Calu3 (cell line): ENCODE results near the gene QKI. TPM values are rescaled to one million over a fixed set of nuclear protein-coding genes. Genes with fewer than 3 reads are reported as not detected.

Source experiments
- BruUV-seq: library from RNA; stranded (reverse); fragments of 400-500 nt; replicated peaks from 2 replicates; lab custom pipeline; 2021; lab: Mats Ljungman, UMichigan
- CTCF ChIA-PET: fragments of 300-600 bp; sonication (Branson Sonifier 250); formaldehyde crosslinking; loops from one replicate; lab custom pipeline; 2022; ENCODE audit warnings: antibody characterized with exemption; lab: Charles Lee
- DNase-seq: peaks from one replicate; pipeline ENCODE4 v3.0.0; 2022
- H3K27ac Mint-ChIP-seq: one replicate; pipeline ENCODE4 v1.8.0; 2022; ENCODE audit warnings: mixed read lengths; ENCODE audit not compliant: unreplicated experiment
- H3K27me3 Mint-ChIP-seq: one replicate; pipeline ENCODE4 v1.8.0; 2022; ENCODE audit warnings: mixed read lengths; ENCODE audit not compliant: unreplicated experiment
- H3K36me3 Mint-ChIP-seq: one replicate; pipeline ENCODE4 v1.8.0; 2022; ENCODE audit warnings: mild to moderate bottlenecking, moderate library complexity, mixed read lengths; ENCODE audit not compliant: insufficient read depth, unreplicated experiment
- H3K4me1 Mint-ChIP-seq: one replicate; pipeline ENCODE4 v1.8.0; 2022; ENCODE audit warnings: mild to moderate bottlenecking, low read depth, mixed read lengths; ENCODE audit not compliant: unreplicated experiment
- H3K4me3 Mint-ChIP-seq: one replicate; pipeline ENCODE4 v1.8.0; 2022; ENCODE audit warnings: mild to moderate bottlenecking, low read depth, moderate library complexity, mixed read lengths; ENCODE audit not compliant: unreplicated experiment
- H3K9me3 Mint-ChIP-seq: one replicate; pipeline ENCODE4 v1.8.0; 2022; ENCODE audit warnings: low read depth, mixed read lengths; ENCODE audit not compliant: unreplicated experiment
- intact Hi-C: fragments of 100-400 bp; cut with micrococcal nuclease; formaldehyde crosslinking; loops from one replicate; pipeline ENCODE4 v1.10.0; 2022; ENCODE audit not compliant: unreplicated experiment
- total RNA-seq: library from RNA; stranded (reverse); gene quantifications from 2 replicates; pipeline ENCODE4 v1.2.3, GENCODE V29; 2022
- TF ChIP-seq, protein P1 (sequence below): fragments of 200-600 bp; IDR thresholded peaks from one replicate; pipeline ENCODE4 v1.8.0; 2022; ENCODE audit warnings: antibody characterized with exemption; ENCODE audit not compliant: unreplicated experiment

The QKI gene
- total RNA-seq, 1 experiment from 2014 or later: 131 TPM

DNA sequence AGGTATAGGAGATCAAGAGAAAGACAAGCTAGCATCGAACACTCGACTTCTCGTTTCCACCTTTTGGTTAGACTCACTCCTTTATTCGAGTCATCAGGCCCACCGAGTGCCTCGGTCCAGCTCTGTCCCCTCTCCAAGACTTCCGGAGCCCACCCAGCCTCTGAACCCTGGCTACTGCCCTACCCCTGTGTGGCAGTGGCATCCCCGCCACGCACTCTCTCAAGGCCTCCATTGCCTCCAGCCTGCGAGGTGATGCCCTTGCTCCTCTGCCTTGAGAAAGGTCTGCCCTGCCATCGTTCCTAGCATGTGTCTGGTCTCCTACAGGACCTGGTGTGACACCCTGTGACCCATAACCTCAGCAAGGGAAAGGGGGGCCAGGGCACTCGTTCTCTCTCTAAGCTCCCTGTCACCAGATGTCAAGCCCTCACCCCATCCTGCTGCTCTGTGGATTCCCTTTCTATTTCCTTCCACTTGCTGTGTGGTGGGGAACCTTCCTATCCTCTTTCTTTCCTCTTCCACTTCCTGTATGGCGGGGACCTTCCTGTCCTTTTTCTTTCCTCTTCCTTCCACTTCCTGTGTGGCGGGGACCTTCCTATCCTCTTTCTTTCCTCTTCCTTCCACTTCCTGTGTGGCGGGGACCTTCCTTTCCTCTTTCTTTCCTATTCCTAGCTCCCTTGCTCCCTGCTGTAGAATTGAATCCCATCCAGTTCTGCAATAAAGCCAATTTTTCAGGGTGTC, 44.7 kb upstream of the QKI start:
- Mint-ChIP-seq H3K4me1 (no peaks in the 10 kb centered on the region), H3K27me3 (peaks cover 16% of the 10 kb centered on the region), H3K36me3 (no peaks in the 10 kb centered on the region), H3K4me3 (no peak overlapping the region), H3K27ac (no peak overlapping the region), H3K9me3 (peaks cover 2% of the 10 kb centered on the region)
- no peak for DNase-seq
- no TSS peak for BruUV-seq
- TF ChIP-seq, protein P1, sequence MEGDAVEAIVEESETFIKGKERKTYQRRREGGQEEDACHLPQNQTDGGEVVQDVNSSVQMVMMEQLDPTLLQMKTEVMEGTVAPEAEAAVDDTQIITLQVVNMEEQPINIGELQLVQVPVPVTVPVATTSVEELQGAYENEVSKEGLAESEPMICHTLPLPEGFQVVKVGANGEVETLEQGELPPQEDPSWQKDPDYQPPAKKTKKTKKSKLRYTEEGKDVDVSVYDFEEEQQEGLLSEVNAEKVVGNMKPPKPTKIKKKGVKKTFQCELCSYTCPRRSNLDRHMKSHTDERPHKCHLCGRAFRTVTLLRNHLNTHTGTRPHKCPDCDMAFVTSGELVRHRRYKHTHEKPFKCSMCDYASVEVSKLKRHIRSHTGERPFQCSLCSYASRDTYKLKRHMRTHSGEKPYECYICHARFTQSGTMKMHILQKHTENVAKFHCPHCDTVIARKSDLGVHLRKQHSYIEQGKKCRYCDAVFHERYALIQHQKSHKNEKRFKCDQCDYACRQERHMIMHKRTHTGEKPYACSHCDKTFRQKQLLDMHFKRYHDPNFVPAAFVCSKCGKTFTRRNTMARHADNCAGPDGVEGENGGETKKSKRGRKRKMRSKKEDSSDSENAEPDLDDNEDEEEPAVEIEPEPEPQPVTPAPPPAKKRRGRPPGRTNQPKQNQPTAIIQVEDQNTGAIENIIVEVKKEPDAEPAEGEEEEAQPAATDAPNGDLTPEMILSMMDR: no peak
- intact Hi-C loops: no loop called here
- CTCF ChIA-PET: interaction anchor here (0.6 kb wide), 1 partner anchor 1073 kb away, joined by 4 read pairs; no protein-coding TSS in a partner anchor

DNA sequence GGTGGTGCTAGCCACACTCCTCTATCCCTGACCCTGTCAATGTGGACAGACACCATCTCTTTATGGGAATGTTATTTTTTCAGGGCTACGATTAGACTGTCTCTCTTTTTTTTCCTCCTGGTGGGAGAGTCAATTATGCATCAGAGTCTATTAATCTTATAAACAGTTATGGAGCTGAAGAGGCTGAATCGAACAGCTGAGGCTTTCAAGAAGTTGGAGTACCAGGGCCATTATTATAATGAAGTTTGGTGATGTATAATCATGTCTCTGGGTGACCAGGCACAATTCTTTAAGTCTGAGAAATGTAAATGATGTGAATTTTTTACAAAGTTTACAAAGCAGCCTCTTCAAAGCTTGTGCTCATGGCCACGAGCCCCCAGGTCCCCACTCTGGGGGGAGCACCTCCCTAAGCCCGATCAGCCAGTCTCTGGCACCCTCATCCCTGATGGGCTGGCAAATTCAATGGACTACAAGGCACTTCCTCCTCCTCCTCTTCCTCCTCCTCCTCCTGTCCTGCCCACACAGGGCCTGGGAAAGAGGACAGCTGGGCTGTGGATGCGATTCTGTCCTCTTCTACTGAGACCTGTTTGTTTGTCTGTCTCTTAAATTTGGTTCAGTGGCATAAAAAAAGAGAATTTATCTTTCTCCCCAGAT, 43.9 kb upstream of the QKI start:
- H3K27me3 Mint-ChIP-seq: peaks cover 16% of the 10 kb centered on the region
- CTCF ChIA-PET: interaction anchor here (0.8 kb wide), 1 partner anchor 11 kb away, joined by 3 read pairs; no protein-coding TSS in a partner anchor
- H3K4me1 Mint-ChIP-seq: no peaks in the 10 kb centered on the region
- H3K36me3 Mint-ChIP-seq: no peaks in the 10 kb centered on the region
- no peak overlapping the region for H3K27ac Mint-ChIP-seq
- no peak for DNase-seq
- no peak overlapping the region for H3K4me3 Mint-ChIP-seq
- BruUV-seq: no TSS peak
- peaks cover 2% of the 10 kb centered on the region for H3K9me3 Mint-ChIP-seq
- intact Hi-C loops: no loop called here
- TF ChIP-seq, protein P1: no peak

DNA sequence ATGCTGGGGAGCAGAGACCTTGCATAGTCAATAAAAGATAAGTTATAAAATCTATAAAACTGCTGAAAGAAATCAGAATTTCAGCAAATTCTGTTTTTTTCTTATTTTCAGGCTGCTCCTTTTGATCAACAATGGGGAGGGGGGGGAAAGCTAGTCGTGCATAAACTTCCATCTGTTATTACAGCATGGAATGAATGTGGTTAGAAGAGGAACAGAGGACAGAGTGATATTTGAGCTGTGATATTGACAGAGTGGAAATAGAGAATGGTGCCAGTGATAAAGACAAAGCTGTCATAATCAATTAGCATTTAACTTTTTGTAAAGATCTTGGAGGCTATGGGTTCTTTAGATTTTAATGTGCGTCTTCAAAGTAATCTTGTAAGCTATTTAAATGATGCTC, 43.4 kb upstream of the QKI start:
- H3K9me3 Mint-ChIP-seq: peaks cover 2% of the 10 kb centered on the region
- no peaks in the 10 kb centered on the region for H3K4me1 Mint-ChIP-seq
- no peak overlapping the region for H3K27ac Mint-ChIP-seq
- intact Hi-C loops: no loop called here
- H3K27me3 Mint-ChIP-seq: peaks cover 16% of the 10 kb centered on the region
- H3K4me3 Mint-ChIP-seq: no peak overlapping the region
- DNase-seq: no peak
- TF ChIP-seq, protein P1: no peak
- CTCF ChIA-PET: interaction anchor here (0.8 kb wide), 1 partner anchor 11 kb away, joined by 3 read pairs; no protein-coding TSS in a partner anchor
- no TSS peak for BruUV-seq
- H3K36me3 Mint-ChIP-seq: no peaks in the 10 kb centered on the region

DNA sequence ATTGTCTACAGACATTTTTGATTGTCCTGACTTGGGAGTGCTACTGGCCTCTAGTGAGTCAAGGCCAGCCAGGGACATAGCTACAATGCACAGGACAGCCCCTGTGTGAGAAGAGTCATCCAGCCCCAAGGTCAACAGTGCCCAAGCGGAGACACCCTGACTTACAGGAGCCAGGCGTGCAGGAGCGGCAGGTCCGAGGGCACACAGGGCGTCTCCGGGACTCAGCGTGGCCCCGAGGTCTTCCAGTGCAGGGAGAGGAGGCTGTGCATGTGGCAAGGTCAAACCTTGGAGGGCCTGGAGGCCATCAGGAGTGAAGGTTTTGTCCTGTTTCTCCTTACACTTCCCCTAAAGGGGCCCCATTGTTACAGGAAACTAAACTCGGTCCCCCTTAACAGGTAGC, 41.3 kb upstream of the QKI start:
- BruUV-seq: no TSS peak
- no peaks in the 10 kb centered on the region for H3K4me1 Mint-ChIP-seq
- intact Hi-C loops: no loop called here
- TF ChIP-seq, protein P1: no peak
- DNase-seq: no peak
- no peak overlapping the region for H3K27ac Mint-ChIP-seq
- H3K4me3 Mint-ChIP-seq: no peak overlapping the region
- no peaks in the 10 kb centered on the region for H3K36me3 Mint-ChIP-seq
- CTCF ChIA-PET: no interaction called here
- H3K27me3 Mint-ChIP-seq: peaks cover 16% of the 10 kb centered on the region
- peaks cover 2% of the 10 kb centered on the region for H3K9me3 Mint-ChIP-seq
